ENCODE measurements around the gene CUL4A.
A peak's percentile ranks its signal among the peaks of the same experiment; 100 is the strongest.

Gene CUL4A

GRCh38 chr13:113208421-113209335 is 735 bp upstream of the CUL4A start, which contains the start of gene PCID2:
TSS of gene PCID2 (minus strand) at chr13:113208669. CDS start at chr13:113208634, 35 bp downstream.
- peak; percentile 83 for DNase-seq

GRCh38 chr13:113209759-113210421 is 477 bp downstream of the CUL4A start:
- DNase-seq = peak; percentile 71

- no peak for DNase-seq
Measured at GRCh38 chr13:113210833-113211232, 1.4 kb downstream of the CUL4A start.

GRCh38 chr13:113211774-113212173 is 2.4 kb downstream of the CUL4A start:
- DNase-seq = no peak

- no peak for DNase-seq
Measured at GRCh38 chr13:113216254-113217048, 7.0 kb downstream of the CUL4A start.

- no peak for DNase-seq
Measured at GRCh38 chr13:113218586-113218985, 9.2 kb downstream of the CUL4A start.

GRCh38 chr13:113219256-113219940 is 10.0 kb downstream of the CUL4A start:
- no peak for DNase-seq

GRCh38 chr13:113220141-113220598 is 10.8 kb downstream of the CUL4A start:
- no peak for DNase-seq

GRCh38 chr13:113220877-113221276 is 11.5 kb downstream of the CUL4A start:
- DNase-seq = no peak

- DNase-seq = no peak
Measured at GRCh38 chr13:113223070-113223469, 13.7 kb downstream of the CUL4A start.

- no peak for DNase-seq
Measured at GRCh38 chr13:113224486-113224885, 15.1 kb downstream of the CUL4A start.

GRCh38 chr13:113225515-113225914 is 16.1 kb downstream of the CUL4A start:
- no peak for DNase-seq

- no peak for DNase-seq
Measured at GRCh38 chr13:113226873-113227450, 17.5 kb downstream of the CUL4A start.

GRCh38 chr13:113229161-113229560 is 19.7 kb downstream of the CUL4A start:
- no peak for DNase-seq

- no peak for DNase-seq
Measured at GRCh38 chr13:113229791-113230190, 20.4 kb downstream of the CUL4A start.

- no peak for DNase-seq
Measured at GRCh38 chr13:113231306-113232207, 22.1 kb downstream of the CUL4A start.

GRCh38 chr13:113232208-113233003 is 23.0 kb downstream of the CUL4A start:
- DNase-seq = no peak

GRCh38 chr13:113233101-113233500 is 23.7 kb downstream of the CUL4A start:
- no peak for DNase-seq

- DNase-seq = no peak
Measured at GRCh38 chr13:113238536-113238935, 29.1 kb downstream of the CUL4A start.

- no peak for DNase-seq
Measured at GRCh38 chr13:113239357-113239756, 29.9 kb downstream of the CUL4A start.
